ENCODE results near the gene PFN1. TPM values are rescaled to one million over a fixed set of nuclear protein-coding genes. Genes with fewer than 3 reads are reported as not detected.

Gene PFN1
- total and polyA plus RNA-seq, 4 experiments from 2014 or later, result 560 to 2,605 (median 1,406) TPM

DNA sequence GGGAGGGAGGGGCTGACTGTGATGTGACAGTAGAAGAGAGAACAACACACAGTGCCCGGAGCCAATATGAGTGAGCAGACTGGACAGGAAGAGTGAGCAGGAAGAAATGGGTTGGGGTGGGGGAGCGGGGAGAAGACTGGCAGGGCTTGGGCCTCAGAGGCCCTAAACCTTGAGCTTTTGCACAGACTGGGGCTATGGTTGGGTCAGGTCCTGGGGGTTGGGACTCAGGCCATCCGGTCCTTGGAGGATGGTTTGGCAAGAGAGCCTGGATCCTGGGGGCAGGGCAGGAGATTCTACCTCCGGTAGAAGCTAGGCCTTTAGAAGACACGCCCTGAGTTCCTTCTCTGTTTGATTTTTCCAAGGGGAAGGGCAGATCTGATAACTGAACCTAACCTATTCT, 38.1 kb upstream of the PFN1 start:
- DNase-seq, result no peak
- no peaks in the 10 kb centered on the region for H3K27me3 Mint-ChIP-seq
- intact Hi-C loops (cut with micrococcal nuclease), result loop anchor here (2.0 kb wide), 1 partner anchor 46 kb away; the partner anchor contains the start of genes RNF167 and SLC25A11
- no peaks in the 10 kb centered on the region for H3K9me3 Mint-ChIP-seq
- peak overlapping the region; percentile 85 for H3K27ac ChIP-seq (ENCODE audit: low read depth, low read length)
- POLR2A ChIA-PET (ENCODE audit: partially characterized antibody), result interaction anchor here (0.5 to 7.0 kb wide), 18 partner anchors 9 to 283 kb away, joined by 3 to 79 read pairs (median 6); partner anchors contain the start of genes C17orf107, CHRNE, INCA1 and KIF1C
- peak overlapping the region; percentile 84 to 96 (median 94) for H3K27ac Mint-ChIP-seq
- no peaks in the 10 kb centered on the region for H3K9me3 ChIP-seq (ENCODE audit: control insufficient read depth in 1 of 2, low read length in 2 of 2)
- peaks cover 13 to 35% of the 10 kb centered on the region in 2 donors for H3K36me3 Mint-ChIP-seq
- peaks cover 28 to 65% (median 39%) of the 10 kb centered on the region in 4 donors for H3K4me1 Mint-ChIP-seq
- H3K4me1 ChIP-seq (ENCODE audit: insufficient read depth, low read length), result peaks cover 29% of the 10 kb centered on the region
- H3K4me3 Mint-ChIP-seq, result peak overlapping the region; percentile 86 to 95 (median 93)
- H3K27me3 ChIP-seq (ENCODE audit: insufficient read depth, low read length), result no peaks in the 10 kb centered on the region
- H3K36me3 ChIP-seq (ENCODE audit: insufficient read depth, low read length), result peaks cover 15% of the 10 kb centered on the region
- CTCF ChIA-PET (ENCODE audit: partially characterized antibody), result interaction anchor here (0.7 to 5.2 kb wide), 12 partner anchors 11 to 421 kb away, joined by 3 to 41 read pairs (median 8); partner anchors contain the start of genes INCA1, KIF1C, RNF167 and SLC25A11
- peak overlapping the region; percentile 74 to 95 for H3K4me3 ChIP-seq (ENCODE audit: low read length in 2 of 2)

DNA sequence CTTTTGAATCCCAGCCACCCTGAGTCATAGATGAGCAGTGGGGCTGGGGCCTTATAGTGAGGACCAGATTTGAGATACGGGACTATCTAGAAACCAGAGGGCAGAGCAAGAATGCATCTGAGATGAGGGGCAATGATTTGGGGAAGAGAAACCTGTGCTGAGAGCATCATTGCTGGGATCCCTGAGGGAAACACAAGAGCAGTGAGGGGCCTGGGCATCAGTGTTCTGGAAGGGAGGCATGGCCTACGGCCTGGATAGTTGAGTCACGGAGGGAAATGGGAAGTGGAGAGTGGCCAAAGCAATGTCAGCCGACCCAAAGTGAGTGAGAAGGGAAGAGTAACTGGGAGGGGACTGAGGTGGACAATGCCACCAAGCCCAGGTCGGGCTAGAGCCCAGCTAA, 34.0 kb upstream of the PFN1 start:
- Histone ChIP-seq H3K27me3 (ENCODE audit: insufficient read depth, low read length) (no peaks in the 10 kb centered on the region), H3K9me3 (ENCODE audit: control insufficient read depth in 1 of 2, low read length in 2 of 2) (no peaks in the 10 kb centered on the region), H3K4me3 (ENCODE audit: low read length in 2 of 2) (no peak overlapping the region), H3K27ac (ENCODE audit: low read depth, low read length) (no peak overlapping the region), H3K36me3 (ENCODE audit: insufficient read depth, low read length) (peaks cover 36% of the 10 kb centered on the region), H3K4me1 (ENCODE audit: insufficient read depth, low read length) (peaks cover 25% of the 10 kb centered on the region)
- H3K4me3 Mint-ChIP-seq, result no peak overlapping the region
- H3K9me3 Mint-ChIP-seq, result no peaks in the 10 kb centered on the region
- DNase-seq, result no peak
- intact Hi-C loops (cut with micrococcal nuclease), result no loop called here
- H3K4me1 Mint-ChIP-seq, result peaks cover 23 to 49% (median 31%) of the 10 kb centered on the region in 4 donors
- ChIA-PET CTCF (ENCODE audit: partially characterized antibody) (interaction anchor here (1.2 to 3.8 kb wide), 3 partner anchors 15 to 79 kb away, joined by 3 to 15 read pairs (median 4); partner anchors contain the start of gene SPAG7), POLR2A (ENCODE audit: partially characterized antibody) (interaction anchor here (1.3 to 1.4 kb wide), 2 partner anchors 11 to 15 kb away, joined by 3 to 5 read pairs; partner anchors contain the start of genes INCA1 and KIF1C)
- H3K27me3 Mint-ChIP-seq, result no peaks in the 10 kb centered on the region
- peaks cover 30 to 64% of the 10 kb centered on the region in 2 donors for H3K36me3 Mint-ChIP-seq
- H3K27ac Mint-ChIP-seq, result peak overlapping the region in 2 of 7 donors; percentile 30 to 60

DNA sequence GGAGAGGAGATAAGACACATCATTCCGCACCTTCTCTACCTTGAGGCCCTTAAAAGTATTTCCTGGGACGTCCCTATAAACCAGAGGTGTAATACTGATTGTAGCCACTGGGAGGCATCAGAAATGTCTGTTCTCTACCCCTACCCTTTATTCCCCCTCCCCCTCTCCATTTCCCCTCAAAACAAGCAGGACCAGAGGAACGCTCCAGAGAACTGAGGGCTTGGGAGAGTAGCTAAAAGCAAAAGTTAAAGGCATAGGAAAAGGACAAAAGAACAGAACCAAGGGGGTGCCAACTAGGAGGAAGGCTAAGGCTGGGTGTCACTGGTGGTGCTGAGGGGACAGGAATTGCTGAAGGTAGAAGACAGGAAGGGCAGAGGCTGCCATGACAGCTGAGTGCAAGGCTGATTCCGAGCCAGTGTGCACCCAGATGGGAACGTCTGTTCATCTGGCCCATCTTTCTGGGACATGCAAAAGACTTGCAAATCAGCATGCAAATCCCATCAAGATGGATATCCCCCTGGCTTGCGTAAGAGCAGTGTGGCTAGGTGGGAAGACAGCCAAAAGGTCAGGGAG, 32.4 kb upstream of the PFN1 start:
- CTCF ChIA-PET (ENCODE audit: partially characterized antibody), result interaction anchor here (0.7 to 4.5 kb wide), 19 partner anchors 9 to 92 kb away, joined by 3 to 72 read pairs (median 4); partner anchors contain the start of genes INCA1, RNF167, SLC25A11 and SPAG7
- H3K27me3 Mint-ChIP-seq, result no peaks in the 10 kb centered on the region
- H3K36me3 Mint-ChIP-seq, result peaks cover 38 to 61% of the 10 kb centered on the region in 2 donors
- Histone ChIP-seq H3K27me3 (ENCODE audit: insufficient read depth, low read length) (no peaks in the 10 kb centered on the region), H3K36me3 (ENCODE audit: insufficient read depth, low read length) (peaks cover 43% of the 10 kb centered on the region), H3K4me1 (ENCODE audit: insufficient read depth, low read length) (peaks cover 15% of the 10 kb centered on the region), H3K9me3 (ENCODE audit: control insufficient read depth in 1 of 2, low read length in 2 of 2) (no peaks in the 10 kb centered on the region), H3K4me3 (ENCODE audit: low read length in 2 of 2) (no peak overlapping the region), H3K27ac (ENCODE audit: low read depth, low read length) (no peak overlapping the region)
- H3K27ac Mint-ChIP-seq, result peak overlapping the region; percentile 34 to 94 (median 80)
- POLR2A ChIA-PET (ENCODE audit: partially characterized antibody), result interaction anchor here (0.6 to 27.9 kb wide), 11 partner anchors 11 to 81 kb away, joined by 3 to 973 read pairs (median 7); partner anchors contain the start of genes ENO3, INCA1, KIF1C and PFN1
- H3K9me3 Mint-ChIP-seq, result no peaks in the 10 kb centered on the region
- DNase-seq, result peak; percentile 62 to 73 (median 67)
- peak overlapping the region in 5 of 8 donors; percentile 8 to 65 (median 22) for H3K4me3 Mint-ChIP-seq
- H3K4me1 Mint-ChIP-seq, result peaks cover 17 to 36% (median 22%) of the 10 kb centered on the region in 4 donors
- intact Hi-C loops (cut with micrococcal nuclease), result loop anchor here (1.0 kb wide), 4 partner anchors 13 to 82 kb away; partner anchors contain the start of gene SPAG7

DNA sequence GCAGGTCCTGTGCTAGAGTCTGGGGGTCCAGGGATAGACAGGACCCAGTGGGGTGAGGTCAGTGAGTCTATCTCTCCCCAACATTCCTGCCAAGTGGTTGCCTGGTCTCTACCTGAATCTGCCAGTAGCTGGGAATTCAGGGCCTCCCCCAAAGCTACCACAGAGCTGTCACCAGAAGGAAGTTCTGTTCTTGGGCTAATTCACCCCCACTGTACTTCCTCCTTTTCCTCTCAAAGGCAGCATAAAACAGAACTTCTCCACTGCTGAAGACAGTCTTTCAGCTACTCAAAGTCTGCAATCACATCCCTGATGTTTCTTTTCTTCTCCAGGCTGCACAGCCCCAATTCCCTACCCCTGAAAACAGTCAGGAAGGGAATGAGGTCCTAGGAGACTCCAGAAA, 30.4 kb upstream of the PFN1 start:
- Histone ChIP-seq H3K9me3 (ENCODE audit: control insufficient read depth in 1 of 2, low read length in 2 of 2) (no peaks in the 10 kb centered on the region), H3K27ac (ENCODE audit: low read depth, low read length) (no peak overlapping the region), H3K4me3 (ENCODE audit: low read length in 2 of 2) (no peak overlapping the region), H3K27me3 (ENCODE audit: insufficient read depth, low read length) (no peaks in the 10 kb centered on the region), H3K4me1 (ENCODE audit: insufficient read depth, low read length) (peaks cover 13% of the 10 kb centered on the region), H3K36me3 (ENCODE audit: insufficient read depth, low read length) (peaks cover 53% of the 10 kb centered on the region)
- H3K27me3 Mint-ChIP-seq, result no peaks in the 10 kb centered on the region
- intact Hi-C loops (cut with micrococcal nuclease), result no loop called here
- ChIA-PET CTCF (ENCODE audit: partially characterized antibody) (interaction anchor here (1.1 to 4.5 kb wide), 7 partner anchors 9 to 84 kb away, joined by 3 to 72 read pairs (median 11); partner anchors contain the start of genes CAMTA2 and SPAG7), POLR2A (ENCODE audit: partially characterized antibody) (interaction anchor here (1.8 to 27.9 kb wide), 3 partner anchors 11 to 33 kb away, joined by 6 to 973 read pairs (median 35); partner anchors contain the start of genes ENO3, INCA1, KIF1C and PFN1)
- H3K36me3 Mint-ChIP-seq, result peaks cover 49 to 71% of the 10 kb centered on the region in 2 donors
- no peak overlapping the region for H3K4me3 Mint-ChIP-seq
- H3K9me3 Mint-ChIP-seq, result no peaks in the 10 kb centered on the region
- peaks cover 12 to 32% (median 23%) of the 10 kb centered on the region in 4 donors for H3K4me1 Mint-ChIP-seq
- DNase-seq, result no peak
- H3K27ac Mint-ChIP-seq, result no peak overlapping the region

DNA sequence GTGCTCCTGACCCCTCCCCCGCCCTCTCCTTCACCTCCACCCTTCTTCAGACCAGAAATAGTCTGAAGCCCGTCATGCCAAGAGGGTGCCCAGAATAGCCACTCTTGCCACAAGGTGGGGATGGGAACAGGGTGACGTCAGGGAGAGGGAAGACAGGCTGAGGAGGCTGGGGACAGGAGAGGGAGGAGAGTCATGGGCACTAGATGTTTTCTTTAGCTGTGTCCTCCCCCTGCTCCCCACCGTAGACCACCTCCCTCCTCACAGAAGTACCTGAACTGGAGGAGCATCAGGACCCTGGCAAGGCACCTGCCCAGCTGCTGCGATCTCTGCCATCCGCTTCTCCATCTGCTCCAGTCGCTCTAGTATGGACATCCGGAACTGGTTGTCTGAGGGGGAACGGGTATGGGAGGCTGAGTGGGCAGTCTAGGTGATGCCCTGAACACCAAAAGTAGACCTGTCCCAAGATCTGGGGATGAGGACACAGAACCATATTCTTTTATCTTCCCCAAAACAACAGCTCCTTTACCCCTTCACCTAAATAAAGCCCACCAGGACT, 25.9 kb upstream of the PFN1 start:
- Histone ChIP-seq H3K27ac (ENCODE audit: low read depth, low read length) (no peak overlapping the region), H3K27me3 (ENCODE audit: insufficient read depth, low read length) (no peaks in the 10 kb centered on the region), H3K9me3 (ENCODE audit: control insufficient read depth in 1 of 2, low read length in 2 of 2) (no peaks in the 10 kb centered on the region), H3K36me3 (ENCODE audit: insufficient read depth, low read length) (peaks cover 51% of the 10 kb centered on the region), H3K4me1 (ENCODE audit: insufficient read depth, low read length) (peaks cover 8% of the 10 kb centered on the region), H3K4me3 (ENCODE audit: low read length in 2 of 2) (no peak overlapping the region)
- Mint-ChIP-seq H3K4me1 (peaks cover 4 to 22% (median 16%) of the 10 kb centered on the region in 4 donors), H3K27me3 (no peaks in the 10 kb centered on the region), H3K9me3 (no peaks in the 10 kb centered on the region), H3K36me3 (peaks cover 54 to 65% of the 10 kb centered on the region in 2 donors), H3K4me3 (no peak overlapping the region), H3K27ac (peak overlapping the region in 3 of 7 donors; percentile 29 to 68 (median 57))
- POLR2A ChIA-PET (ENCODE audit: partially characterized antibody), result interaction anchor here (0.6 to 27.9 kb wide), 5 partner anchors 9 to 28 kb away, joined by 3 to 973 read pairs (median 4); partner anchors contain the start of genes CAMTA2, ENO3, KIF1C and PFN1
- intact Hi-C loops (cut with micrococcal nuclease), result no loop called here
- DNase-seq, result no peak
- CTCF ChIA-PET (ENCODE audit: partially characterized antibody), result interaction anchor here (1.2 to 4.0 kb wide), 4 partner anchors 12 to 87 kb away, joined by 3 to 14 read pairs (median 4); partner anchors contain the start of genes RNF167 and SLC25A11

DNA sequence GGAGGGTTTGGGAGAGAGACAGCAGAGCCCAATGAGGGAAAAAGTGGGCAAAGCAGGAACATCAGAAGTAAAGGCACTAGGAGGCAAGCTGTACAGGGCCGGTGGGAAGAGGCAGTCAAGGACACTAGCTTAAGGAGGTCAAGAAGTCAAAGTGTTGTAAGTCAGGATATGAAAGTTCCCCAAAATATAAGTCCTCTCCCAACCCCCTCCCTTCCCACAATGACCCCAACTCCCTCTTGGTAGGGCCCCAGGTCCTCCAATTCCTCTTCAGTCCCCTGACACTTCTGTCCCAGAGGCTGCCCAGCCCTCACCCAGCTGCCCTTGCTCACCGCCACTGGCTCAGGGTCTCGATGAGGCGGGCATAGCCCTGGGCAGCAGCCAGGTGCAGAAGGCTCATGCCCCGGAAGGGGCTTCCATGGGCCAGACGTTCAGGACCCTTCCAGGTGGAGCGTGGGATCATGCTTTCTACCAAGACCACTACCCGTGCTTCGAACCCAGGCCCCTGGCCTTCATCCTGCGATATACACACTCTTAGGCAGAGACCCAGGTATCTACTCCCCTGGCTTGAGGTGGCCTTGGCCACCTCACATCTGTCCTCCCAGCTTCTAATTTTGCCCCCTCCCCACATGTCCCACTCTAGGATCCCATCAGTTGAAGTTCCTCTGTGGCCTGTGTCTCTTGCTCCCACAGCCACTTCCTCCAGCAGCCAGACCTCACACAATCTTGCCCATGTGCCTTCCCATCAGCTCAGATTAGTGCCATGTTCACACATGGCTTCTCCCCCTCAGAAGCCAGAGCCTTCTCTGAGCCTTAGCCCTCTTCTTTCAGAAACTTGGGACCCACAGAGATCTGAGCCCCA, 25.2 kb upstream of the PFN1 start:
- H3K27me3 Mint-ChIP-seq, result no peaks in the 10 kb centered on the region
- Histone ChIP-seq H3K4me3 (ENCODE audit: low read length in 2 of 2) (no peak overlapping the region), H3K27me3 (ENCODE audit: insufficient read depth, low read length) (no peaks in the 10 kb centered on the region), H3K4me1 (ENCODE audit: insufficient read depth, low read length) (peaks cover 15% of the 10 kb centered on the region), H3K27ac (ENCODE audit: low read depth, low read length) (no peak overlapping the region), H3K36me3 (ENCODE audit: insufficient read depth, low read length) (peaks cover 46% of the 10 kb centered on the region), H3K9me3 (ENCODE audit: control insufficient read depth in 1 of 2, low read length in 2 of 2) (no peaks in the 10 kb centered on the region)
- peak overlapping the region in 5 of 7 donors; percentile 7 to 74 (median 52) for H3K27ac Mint-ChIP-seq
- ChIA-PET CTCF (ENCODE audit: partially characterized antibody) (interaction anchor here (4.0 kb wide), 1 partner anchor 12 kb away, joined by 14 read pairs; no protein-coding TSS in a partner anchor), POLR2A (ENCODE audit: partially characterized antibody) (interaction anchor here (1.2 to 27.9 kb wide), 2 partner anchors 9 to 27 kb away, joined by 4 to 973 read pairs; partner anchors contain the start of genes ENO3, PFN1, RNF167 and SLC25A11)
- H3K4me3 Mint-ChIP-seq, result no peak overlapping the region
- peaks cover 4 to 29% (median 16%) of the 10 kb centered on the region in 4 donors for H3K4me1 Mint-ChIP-seq
- intact Hi-C loops (cut with micrococcal nuclease), result no loop called here
- H3K9me3 Mint-ChIP-seq, result no peaks in the 10 kb centered on the region
- H3K36me3 Mint-ChIP-seq, result peaks cover 54 to 61% of the 10 kb centered on the region in 2 donors
- DNase-seq, result no peak

Data from CD4-positive, alpha-beta memory T cell (primary cell).